SU-DHL-6 (cell line): Measurements from ENCODE around the gene F12.

Source experiments
- H2AFZ ChIP-seq: fragments of 200-600 bp; sonication (generic); 2 replicates; pipeline ENCODE4 v1.6.1; 2014; ENCODE audit warnings: low read depth, mild to moderate bottlenecking, moderate library complexity, mixed read lengths, antibody characterized with exemption, low read length; ENCODE audit not compliant: severe bottlenecking
- H3F3A ChIP-seq: fragments of 200-600 bp; shearing (Covaris generic); 2 replicates; pipeline ENCODE4 v1.6.0; 2016; ENCODE audit warnings: antibody characterized with exemption, mild to moderate bottlenecking; ENCODE audit not compliant: insufficient read depth
- H3K27ac ChIP-seq: fragments of 200-600 bp; sonication (generic); 2 replicates; pipeline ENCODE4 v1.5.1; 2016; ENCODE audit warnings: low read depth, mild to moderate bottlenecking, low read length, moderate library complexity, mixed read lengths
- H3K27me3 ChIP-seq: fragments of 200-600 bp; sonication (generic), shearing (Covaris generic); 2 replicates; pipeline ENCODE4 v1.6.0; 2014; ENCODE audit warnings: mild to moderate bottlenecking, low read length
- H3K36me3 ChIP-seq: fragments of 200-600 bp; sonication (generic); 2 replicates; pipeline ENCODE4 v1.6.1; 2014; ENCODE audit warnings: mild to moderate bottlenecking, low read length, mixed read lengths
- H3K4me2 ChIP-seq: fragments of 300-600, 200-600 bp; shearing (Covaris generic), sonication (generic); 2 replicates; pipeline ENCODE4 v1.6.0; 2014; ENCODE audit warnings: low read length, low read depth, mild to moderate bottlenecking; ENCODE audit not compliant: poor library complexity, severe bottlenecking
- H3K4me3 ChIP-seq: fragments of 200-600 bp; sonication (generic); 2 replicates; pipeline ENCODE4 v1.5.1; 2014; ENCODE audit warnings: antibody characterized with exemption, low read length, mild to moderate bottlenecking, mixed read lengths; ENCODE audit not compliant: insufficient read depth, poor library complexity, severe bottlenecking
- H3K79me2 ChIP-seq: fragments of 200-600 bp; sonication (generic); 2 replicates; pipeline ENCODE4 v1.6.1; 2014; ENCODE audit warnings: mild to moderate bottlenecking, low read length, moderate library complexity; ENCODE audit not compliant: insufficient read depth
- H3K9ac ChIP-seq: fragments of 200-600 bp; sonication (generic); 2 replicates; pipeline ENCODE4 v1.7.0; 2014; ENCODE audit warnings: mild to moderate bottlenecking, low read length
- H3K9me2 ChIP-seq: fragments of 200-600 bp; sonication (generic); replicated peaks from 2 replicates; pipeline ENCODE4 v1.6.1; 2014; ENCODE audit warnings: low read length; ENCODE audit not compliant: insufficient read depth
- H3K9me3 ChIP-seq: fragments of 200-600 bp; sonication (generic); 2 replicates; pipeline ENCODE4 v1.6.1; 2014; ENCODE audit warnings: low read length, mixed read lengths; ENCODE audit not compliant: insufficient read depth
- H4K20me1 ChIP-seq: fragments of 200-600 bp; sonication (generic); 2 replicates; pipeline ENCODE4 v1.6.1; 2014; ENCODE audit warnings: low read depth, mild to moderate bottlenecking, antibody characterized with exemption, low read length, moderate library complexity, mixed read lengths
- EZH2phosphoT487 ChIP-seq: fragments of 200-600 bp; sonication (generic), shearing (Covaris generic); conservative IDR thresholded peaks from 2 replicates; pipeline ENCODE4 v1.6.1; 2018; ENCODE audit warnings: mild to moderate bottlenecking, antibody characterized with exemption, low read length, moderate library complexity, mixed read lengths
- TF ChIP-seq, protein P1 (sequence below): fragments of 200-600 bp; sonication (generic); IDR thresholded peaks from one replicate; pipeline ENCODE4 v1.5.1; 2017; ENCODE audit warnings: antibody characterized with exemption, mild to moderate bottlenecking, low read length, moderate library complexity; ENCODE audit not compliant: insufficient read depth, poor library complexity, severe bottlenecking

The F12 gene

DNA sequence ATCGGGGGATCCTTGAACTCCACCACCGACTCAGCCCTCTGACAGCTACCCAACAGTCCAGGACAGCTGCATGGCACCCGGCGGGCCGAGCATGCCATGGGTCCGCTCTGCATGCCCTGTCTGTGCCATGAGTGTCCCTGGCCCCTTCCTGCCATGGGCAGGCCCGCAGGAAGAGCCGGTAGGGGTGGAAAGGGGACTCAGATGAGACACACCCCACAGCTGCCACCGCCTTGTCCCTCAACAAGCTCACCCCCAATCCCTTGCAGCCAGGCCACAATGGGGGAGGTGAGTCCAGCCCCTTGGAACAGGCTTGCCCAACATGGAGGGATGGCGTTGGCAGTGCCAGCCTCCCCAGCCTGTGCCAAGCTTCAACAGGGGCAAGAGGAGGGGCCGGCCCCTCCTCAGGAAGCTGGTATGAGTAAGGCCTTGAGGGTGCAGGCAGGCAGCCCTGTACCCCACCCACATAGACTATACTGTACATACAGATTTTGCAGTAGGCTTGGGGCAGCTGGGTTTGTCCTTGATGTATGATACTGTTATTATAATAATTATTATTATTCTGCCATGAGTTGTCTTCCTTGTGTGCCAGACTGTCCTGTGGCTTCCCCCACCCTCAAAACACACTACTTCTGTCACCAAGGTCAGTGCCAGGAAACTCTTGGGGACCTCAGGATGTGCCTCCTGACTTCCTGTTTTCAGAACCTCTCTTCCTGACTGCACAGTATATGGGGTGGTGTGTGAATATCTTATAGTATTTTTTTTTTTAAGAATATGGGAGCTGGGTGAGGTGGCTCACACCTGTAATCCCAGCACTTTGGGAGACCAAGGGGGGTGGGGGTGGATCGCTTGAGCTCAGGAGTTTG is 37.1 kb downstream of the F12 start:
- Histone ChIP-seq H2AFZ (no peak overlapping the region), H3K9me3 (no peaks in the 10 kb centered on the region), H3K79me2 (no peaks in the 10 kb centered on the region), H3K27ac (no peak overlapping the region), H3F3A (no peaks in the 10 kb centered on the region), H3K36me3 (no peaks in the 10 kb centered on the region), H3K4me2 (no peak overlapping the region), H3K9ac (no peak overlapping the region), H4K20me1 (no peaks in the 10 kb centered on the region), H3K27me3 (no peaks in the 10 kb centered on the region), H3K4me3 (no peak overlapping the region), H3K9me2 (no peaks in the 10 kb centered on the region)
- TF ChIP-seq, protein P1, sequence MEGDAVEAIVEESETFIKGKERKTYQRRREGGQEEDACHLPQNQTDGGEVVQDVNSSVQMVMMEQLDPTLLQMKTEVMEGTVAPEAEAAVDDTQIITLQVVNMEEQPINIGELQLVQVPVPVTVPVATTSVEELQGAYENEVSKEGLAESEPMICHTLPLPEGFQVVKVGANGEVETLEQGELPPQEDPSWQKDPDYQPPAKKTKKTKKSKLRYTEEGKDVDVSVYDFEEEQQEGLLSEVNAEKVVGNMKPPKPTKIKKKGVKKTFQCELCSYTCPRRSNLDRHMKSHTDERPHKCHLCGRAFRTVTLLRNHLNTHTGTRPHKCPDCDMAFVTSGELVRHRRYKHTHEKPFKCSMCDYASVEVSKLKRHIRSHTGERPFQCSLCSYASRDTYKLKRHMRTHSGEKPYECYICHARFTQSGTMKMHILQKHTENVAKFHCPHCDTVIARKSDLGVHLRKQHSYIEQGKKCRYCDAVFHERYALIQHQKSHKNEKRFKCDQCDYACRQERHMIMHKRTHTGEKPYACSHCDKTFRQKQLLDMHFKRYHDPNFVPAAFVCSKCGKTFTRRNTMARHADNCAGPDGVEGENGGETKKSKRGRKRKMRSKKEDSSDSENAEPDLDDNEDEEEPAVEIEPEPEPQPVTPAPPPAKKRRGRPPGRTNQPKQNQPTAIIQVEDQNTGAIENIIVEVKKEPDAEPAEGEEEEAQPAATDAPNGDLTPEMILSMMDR = no peak
- TF ChIP-seq EZH2phosphoT487 = no peak

DNA sequence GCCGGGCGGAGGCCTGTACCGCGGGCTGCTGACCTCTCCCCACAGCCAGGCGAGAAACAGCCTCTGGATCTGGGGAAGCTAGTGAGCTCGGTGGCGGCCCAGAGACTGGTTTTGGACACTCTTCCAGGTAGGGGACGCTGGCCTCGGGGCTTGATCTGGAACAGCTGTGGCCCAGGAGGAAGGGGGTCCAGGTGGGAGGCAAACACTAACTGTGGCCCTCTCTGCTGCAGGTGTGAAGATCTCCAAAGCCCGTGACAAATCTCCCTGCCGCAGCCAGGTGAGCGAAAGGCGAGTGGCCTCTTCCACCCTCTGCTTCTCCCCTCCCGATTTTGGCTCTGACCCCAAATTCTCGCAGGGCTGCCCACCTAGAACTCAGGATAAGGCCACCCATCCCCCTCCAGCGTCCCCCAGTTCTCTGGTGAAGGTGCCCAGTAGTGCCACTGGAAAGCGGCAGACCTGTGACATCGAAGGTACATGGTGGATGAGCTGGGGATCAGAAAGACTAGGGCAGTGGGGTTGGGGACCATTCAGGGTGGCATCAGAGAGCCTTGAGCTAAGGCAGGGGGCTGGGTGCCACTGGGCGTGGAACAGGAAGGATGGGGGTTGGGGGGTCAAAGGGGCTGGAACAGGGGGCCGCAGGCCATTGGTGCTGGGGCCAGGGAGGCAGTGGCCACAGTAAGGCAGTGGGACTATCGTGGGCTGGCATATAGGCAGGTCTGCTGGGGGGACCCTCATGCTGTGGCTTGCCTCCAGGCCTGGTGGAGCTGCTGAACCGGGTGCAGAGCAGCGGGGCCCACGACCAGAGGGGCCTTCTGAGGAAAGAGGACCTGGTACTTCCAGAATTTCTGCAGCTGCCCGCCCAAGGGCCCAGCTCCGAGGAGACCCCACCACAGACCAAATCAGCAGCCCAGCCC is 38.0 kb downstream of the F12 start:
- Histone ChIP-seq H3F3A (no peaks in the 10 kb centered on the region), H2AFZ (no peak overlapping the region), H3K27me3 (no peaks in the 10 kb centered on the region), H3K79me2 (no peaks in the 10 kb centered on the region), H3K9ac (no peak overlapping the region), H3K36me3 (no peaks in the 10 kb centered on the region), H3K9me2 (no peaks in the 10 kb centered on the region), H3K9me3 (no peaks in the 10 kb centered on the region), H4K20me1 (no peaks in the 10 kb centered on the region), H3K4me2 (no peak overlapping the region), H3K4me3 (no peak overlapping the region), H3K27ac (no peak overlapping the region)
- TF ChIP-seq EZH2phosphoT487 = no peak
- TF ChIP-seq, protein P1 = no peak

DNA sequence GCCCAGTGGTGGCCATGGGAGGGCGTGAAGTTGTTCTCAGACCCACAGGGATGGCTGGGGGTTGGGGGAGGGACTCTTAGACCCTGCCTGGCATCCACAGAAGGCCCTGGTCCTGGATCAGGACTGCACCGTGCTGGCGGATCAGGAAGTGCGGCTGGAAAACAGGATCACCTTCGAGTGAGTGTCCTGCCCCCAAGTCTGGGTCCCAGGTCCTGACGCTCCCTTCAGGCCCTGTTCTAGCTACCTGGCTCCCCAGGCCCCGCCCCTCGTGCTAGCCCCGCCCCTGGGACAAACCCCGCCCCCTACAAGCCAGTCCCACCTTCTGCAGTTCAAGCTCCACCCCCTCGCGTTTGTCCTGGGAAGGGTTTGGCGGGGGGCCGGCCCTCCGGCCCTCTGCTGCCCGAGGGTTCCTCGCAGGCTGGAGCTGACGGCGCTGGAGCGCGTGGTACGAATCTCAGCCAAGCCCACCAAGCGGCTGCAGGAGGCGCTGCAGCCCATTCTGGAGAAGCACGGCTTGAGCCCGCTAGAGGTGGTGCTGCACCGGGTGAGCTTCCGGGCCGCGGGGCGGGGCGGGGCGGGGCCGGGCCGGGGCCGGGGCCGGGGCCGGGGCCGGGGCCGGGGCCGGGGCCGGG is 38.8 kb downstream of the F12 start:
- H3K79me2 ChIP-seq = no peaks in the 10 kb centered on the region
- no peaks in the 10 kb centered on the region for H3F3A ChIP-seq
- no peak overlapping the region for H3K9ac ChIP-seq
- no peaks in the 10 kb centered on the region for H3K36me3 ChIP-seq
- no peak for TF ChIP-seq EZH2phosphoT487
- TF ChIP-seq, protein P1 = no peak
- H4K20me1 ChIP-seq = no peaks in the 10 kb centered on the region
- H3K4me2 ChIP-seq = no peak overlapping the region
- H3K9me2 ChIP-seq = no peaks in the 10 kb centered on the region
- no peak overlapping the region for H3K27ac ChIP-seq
- H3K4me3 ChIP-seq = no peak overlapping the region
- H3K9me3 ChIP-seq = no peaks in the 10 kb centered on the region
- no peaks in the 10 kb centered on the region for H3K27me3 ChIP-seq
- no peak overlapping the region for H2AFZ ChIP-seq
